ENCODE data around the gene KRTAP10-3. TPM values are rescaled to one million over a fixed set of nuclear protein-coding genes. Genes with fewer than 3 reads are reported as not detected.

KRTAP10-3 gene
- total and polyA plus RNA-seq, 9 of the 15 experiments (the other 6 are each of a cell fraction or from before 2014, with no cell fraction given): not detected

DNA sequence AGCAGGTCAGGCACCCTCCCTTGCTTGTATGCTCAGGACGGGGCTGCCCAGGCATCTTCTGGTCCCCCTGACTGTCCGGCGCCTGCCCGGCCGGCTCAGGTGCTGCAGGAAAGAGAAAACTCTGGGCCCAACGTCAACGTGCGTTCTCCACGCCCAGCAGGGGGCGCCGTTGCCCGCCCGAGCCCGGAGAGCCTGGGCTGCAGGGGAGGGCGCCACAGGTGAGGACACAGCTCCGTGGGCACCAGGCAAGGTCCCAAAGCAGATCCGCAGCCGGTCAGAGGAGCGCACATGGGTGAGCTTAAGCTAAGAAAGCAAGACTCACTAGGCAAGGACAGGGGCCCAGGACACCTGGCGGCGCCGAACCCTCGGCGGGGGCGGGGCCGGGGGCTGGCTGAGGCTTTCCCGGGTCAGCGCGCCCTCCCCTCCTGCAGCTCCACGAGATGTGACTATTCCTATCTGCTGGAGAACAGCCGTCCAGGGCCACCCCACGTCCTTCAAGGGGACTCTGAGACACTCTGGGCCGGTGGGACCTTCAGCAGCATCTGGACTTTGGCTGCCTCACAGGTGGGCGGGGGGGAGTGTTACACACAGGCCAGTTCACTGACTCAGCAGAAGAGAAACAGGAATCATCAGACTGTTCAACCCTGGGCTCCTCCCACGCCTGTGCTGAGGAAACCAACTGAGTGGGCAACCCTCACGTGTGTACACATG is 47.9 kb downstream of the KRTAP10-3 start (continued):
- TF ChIP-seq, protein P1, sequence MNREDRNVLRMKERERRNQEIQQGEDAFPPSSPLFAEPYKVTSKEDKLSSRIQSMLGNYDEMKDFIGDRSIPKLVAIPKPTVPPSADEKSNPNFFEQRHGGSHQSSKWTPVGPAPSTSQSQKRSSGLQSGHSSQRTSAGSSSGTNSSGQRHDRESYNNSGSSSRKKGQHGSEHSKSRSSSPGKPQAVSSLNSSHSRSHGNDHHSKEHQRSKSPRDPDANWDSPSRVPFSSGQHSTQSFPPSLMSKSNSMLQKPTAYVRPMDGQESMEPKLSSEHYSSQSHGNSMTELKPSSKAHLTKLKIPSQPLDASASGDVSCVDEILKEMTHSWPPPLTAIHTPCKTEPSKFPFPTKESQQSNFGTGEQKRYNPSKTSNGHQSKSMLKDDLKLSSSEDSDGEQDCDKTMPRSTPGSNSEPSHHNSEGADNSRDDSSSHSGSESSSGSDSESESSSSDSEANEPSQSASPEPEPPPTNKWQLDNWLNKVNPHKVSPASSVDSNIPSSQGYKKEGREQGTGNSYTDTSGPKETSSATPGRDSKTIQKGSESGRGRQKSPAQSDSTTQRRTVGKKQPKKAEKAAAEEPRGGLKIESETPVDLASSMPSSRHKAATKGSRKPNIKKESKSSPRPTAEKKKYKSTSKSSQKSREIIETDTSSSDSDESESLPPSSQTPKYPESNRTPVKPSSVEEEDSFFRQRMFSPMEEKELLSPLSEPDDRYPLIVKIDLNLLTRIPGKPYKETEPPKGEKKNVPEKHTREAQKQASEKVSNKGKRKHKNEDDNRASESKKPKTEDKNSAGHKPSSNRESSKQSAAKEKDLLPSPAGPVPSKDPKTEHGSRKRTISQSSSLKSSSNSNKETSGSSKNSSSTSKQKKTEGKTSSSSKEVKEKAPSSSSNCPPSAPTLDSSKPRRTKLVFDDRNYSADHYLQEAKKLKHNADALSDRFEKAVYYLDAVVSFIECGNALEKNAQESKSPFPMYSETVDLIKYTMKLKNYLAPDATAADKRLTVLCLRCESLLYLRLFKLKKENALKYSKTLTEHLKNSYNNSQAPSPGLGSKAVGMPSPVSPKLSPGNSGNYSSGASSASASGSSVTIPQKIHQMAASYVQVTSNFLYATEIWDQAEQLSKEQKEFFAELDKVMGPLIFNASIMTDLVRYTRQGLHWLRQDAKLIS (CRISPR knock-in tag; IDR thresholded peaks at IDR 0.05): peak; percentile 78; the same call in 1 of the 2 replicates
- TF ChIP-seq, protein P2, sequence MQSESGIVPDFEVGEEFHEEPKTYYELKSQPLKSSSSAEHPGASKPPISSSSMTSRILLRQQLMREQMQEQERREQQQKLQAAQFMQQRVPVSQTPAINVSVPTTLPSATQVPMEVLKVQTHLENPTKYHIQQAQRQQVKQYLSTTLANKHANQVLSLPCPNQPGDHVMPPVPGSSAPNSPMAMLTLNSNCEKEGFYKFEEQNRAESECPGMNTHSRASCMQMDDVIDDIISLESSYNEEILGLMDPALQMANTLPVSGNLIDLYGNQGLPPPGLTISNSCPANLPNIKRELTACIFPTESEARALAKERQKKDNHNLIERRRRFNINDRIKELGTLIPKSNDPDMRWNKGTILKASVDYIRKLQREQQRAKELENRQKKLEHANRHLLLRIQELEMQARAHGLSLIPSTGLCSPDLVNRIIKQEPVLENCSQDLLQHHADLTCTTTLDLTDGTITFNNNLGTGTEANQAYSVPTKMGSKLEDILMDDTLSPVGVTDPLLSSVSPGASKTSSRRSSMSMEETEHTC (IDR thresholded peaks at IDR 0.05): no peak
- TF ChIP-seq RUNX1 (IDR thresholded peaks at IDR 0.05; ENCODE audit: low read depth) (no peak), NCOA4 (IDR thresholded peaks at IDR 0.05; ENCODE audit: partially characterized antibody) (no peak), NFE2 (IDR thresholded peaks at IDR 0.05; ENCODE audit: low read depth) (peak; percentile 63), ATF1 (CRISPR knock-in tag; IDR thresholded peaks at IDR 0.05) (no peak), ATF1 (tag; IDR thresholded peaks at IDR 0.05) (peak; percentile 48; the same call in 1 of the 2 replicates), PYGO2 (tag; IDR thresholded peaks at IDR 0.05) (no peak), CREB1 (IDR thresholded peaks at IDR 0.05) (no peak), CREB1 (CRISPR knock-in tag; IDR thresholded peaks at IDR 0.05) (peak; percentile 61), ZNF24 (IDR thresholded peaks at IDR 0.05) (0 out of 2 replicates have a peak, but pooled peaks have one; percentile 12), ZNF445 (CRISPR knock-in tag; IDR thresholded peaks at IDR 0.05; ENCODE audit: low read depth) (no peak), CC2D1A (IDR thresholded peaks at IDR 0.05) (peak; percentile 61), MYC (IDR thresholded peaks at IDR 0.05; ENCODE audit: low read depth, low read length) (0 out of 2 replicates have a peak, but pooled peaks have one; percentile 40), MYC (CRISPR knock-in tag; IDR thresholded peaks at IDR 0.05; ENCODE audit: borderline replicate concordance, low read depth) (no peak), MTA3 (IDR thresholded peaks at IDR 0.05; ENCODE audit: borderline replicate concordance) (peak; percentile 36; the same call in 1 of the 2 replicates)
- TF ChIP-seq, protein P3, sequence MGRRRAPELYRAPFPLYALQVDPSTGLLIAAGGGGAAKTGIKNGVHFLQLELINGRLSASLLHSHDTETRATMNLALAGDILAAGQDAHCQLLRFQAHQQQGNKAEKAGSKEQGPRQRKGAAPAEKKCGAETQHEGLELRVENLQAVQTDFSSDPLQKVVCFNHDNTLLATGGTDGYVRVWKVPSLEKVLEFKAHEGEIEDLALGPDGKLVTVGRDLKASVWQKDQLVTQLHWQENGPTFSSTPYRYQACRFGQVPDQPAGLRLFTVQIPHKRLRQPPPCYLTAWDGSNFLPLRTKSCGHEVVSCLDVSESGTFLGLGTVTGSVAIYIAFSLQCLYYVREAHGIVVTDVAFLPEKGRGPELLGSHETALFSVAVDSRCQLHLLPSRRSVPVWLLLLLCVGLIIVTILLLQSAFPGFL (CRISPR knock-in tag; IDR thresholded peaks at IDR 0.05): 0 out of 2 replicates have a peak, but pooled peaks have one; percentile 15
- TF ChIP-seq, protein P4, sequence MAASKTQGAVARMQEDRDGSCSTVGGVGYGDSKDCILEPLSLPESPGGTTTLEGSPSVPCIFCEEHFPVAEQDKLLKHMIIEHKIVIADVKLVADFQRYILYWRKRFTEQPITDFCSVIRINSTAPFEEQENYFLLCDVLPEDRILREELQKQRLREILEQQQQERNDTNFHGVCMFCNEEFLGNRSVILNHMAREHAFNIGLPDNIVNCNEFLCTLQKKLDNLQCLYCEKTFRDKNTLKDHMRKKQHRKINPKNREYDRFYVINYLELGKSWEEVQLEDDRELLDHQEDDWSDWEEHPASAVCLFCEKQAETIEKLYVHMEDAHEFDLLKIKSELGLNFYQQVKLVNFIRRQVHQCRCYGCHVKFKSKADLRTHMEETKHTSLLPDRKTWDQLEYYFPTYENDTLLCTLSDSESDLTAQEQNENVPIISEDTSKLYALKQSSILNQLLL (CRISPR knock-in tag; IDR thresholded peaks at IDR 0.05; ENCODE audit: borderline replicate concordance): no peak
- TF ChIP-seq, protein P5, sequence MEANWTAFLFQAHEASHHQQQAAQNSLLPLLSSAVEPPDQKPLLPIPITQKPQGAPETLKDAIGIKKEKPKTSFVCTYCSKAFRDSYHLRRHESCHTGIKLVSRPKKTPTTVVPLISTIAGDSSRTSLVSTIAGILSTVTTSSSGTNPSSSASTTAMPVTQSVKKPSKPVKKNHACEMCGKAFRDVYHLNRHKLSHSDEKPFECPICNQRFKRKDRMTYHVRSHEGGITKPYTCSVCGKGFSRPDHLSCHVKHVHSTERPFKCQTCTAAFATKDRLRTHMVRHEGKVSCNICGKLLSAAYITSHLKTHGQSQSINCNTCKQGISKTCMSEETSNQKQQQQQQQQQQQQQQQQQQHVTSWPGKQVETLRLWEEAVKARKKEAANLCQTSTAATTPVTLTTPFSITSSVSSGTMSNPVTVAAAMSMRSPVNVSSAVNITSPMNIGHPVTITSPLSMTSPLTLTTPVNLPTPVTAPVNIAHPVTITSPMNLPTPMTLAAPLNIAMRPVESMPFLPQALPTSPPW (CRISPR knock-in tag; IDR thresholded peaks at IDR 0.05): peak; percentile 65
